GM18498 (cell line): ENCODE results near the gene ZNRF2.

Experiments
- ATAC-seq: cut with Tn5 transposase; IDR thresholded peaks from one replicate; pipeline ENCODE4 v1.9.1; 2021; ENCODE audit warnings: mild to moderate bottlenecking, moderate library complexity; ENCODE audit not compliant: unreplicated experiment

The ZNRF2 gene

DNA sequence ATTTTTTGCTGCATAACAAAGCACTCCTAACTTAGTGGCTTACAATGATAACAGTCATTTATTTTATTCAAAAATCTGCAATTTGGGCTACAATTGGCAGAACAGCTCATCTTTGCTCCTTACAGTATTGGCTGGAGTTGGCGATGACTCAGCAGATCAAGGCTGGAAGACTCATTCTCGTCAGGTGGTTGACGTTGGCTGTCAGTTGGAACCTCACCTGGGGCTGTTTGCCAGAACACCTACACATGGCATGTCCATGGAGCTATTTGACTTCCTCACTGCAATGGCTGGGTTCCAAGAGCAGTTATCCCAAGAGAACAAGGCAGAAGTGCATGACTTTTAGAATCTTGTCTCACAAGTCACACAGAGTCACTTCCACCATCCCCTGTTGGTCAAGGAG, 119.1 kb downstream of the ZNRF2 start:
- no peak for ATAC-seq

DNA sequence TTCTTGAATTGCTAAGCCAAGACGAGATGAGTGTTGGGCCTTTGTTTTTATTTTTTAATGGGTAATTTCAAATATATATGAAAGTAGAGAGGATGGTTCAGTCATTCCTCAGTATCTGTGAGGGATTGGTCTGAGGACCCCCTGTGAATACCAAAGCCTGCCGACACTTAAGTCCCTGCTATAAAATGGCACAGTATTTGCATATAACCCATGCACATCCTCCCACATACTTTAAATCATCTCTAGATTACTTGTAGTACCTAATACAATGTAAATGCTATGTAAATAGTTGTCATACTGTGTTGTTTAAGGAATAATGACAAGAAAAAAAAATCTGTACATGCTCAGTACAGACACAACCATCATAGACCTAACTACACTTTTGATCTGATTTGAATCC, 120.8 kb downstream of the ZNRF2 start:
- ATAC-seq, result no peak

DNA sequence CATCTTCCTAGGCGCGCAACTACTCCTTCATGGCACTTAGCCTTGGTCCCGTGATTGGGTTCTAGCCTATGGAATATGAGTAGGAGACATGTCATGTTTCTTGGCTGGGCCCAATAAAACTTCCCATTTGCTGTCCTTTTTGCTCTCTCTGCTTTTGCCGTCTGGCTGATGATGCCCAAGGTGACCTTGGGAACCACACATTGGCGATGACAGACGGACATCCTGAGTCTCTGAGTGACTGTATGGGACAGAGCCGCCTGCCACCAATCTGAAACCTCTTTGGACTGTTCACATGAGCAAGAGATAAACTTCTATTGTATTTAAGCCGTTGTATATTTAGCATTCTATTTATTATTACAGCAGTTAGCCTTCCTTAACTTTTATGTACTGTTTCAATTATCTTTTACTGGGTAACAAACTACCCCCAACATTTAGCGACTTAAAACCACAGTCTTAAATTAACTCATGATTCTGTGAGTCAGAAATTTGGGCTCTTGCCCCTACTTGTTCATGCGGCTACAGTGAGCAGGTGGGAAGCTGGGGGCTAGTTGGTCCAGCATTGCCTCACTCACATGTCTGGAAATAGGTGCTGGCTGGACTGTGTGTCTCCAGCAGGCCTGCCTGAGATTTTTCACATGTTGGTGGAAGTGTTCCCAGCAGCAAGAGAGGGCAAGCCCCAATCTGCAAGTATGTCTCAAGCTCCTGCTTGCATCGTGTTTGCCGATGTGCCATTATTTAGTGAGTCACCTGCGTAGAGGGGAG, 122.4 kb downstream of the ZNRF2 start:
- no peak for ATAC-seq

DNA sequence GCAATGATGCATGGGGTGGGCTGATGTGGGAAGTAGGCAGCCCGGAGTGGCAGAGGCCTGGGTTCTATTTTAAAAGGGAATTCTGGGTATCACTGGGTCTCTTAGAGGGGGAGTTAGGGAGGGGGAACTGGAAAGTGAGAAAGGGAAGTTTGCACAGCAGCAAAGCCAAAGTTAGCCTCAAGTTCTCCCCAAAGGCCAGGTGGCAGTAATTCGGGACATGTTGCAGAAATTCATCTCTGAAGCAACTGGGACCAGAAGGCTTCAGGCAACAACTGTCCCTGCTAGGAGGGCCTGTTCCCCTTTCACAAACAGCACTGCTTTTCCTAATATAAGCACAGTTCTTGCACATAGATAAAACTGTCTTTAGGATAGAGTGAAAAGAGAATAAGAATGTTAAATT, 126.8 kb downstream of the ZNRF2 start:
- no peak for ATAC-seq

GRCh38 chr7:30411897-30412296, 127.5 kb downstream of the ZNRF2 start:
- ATAC-seq, result no peak

DNA sequence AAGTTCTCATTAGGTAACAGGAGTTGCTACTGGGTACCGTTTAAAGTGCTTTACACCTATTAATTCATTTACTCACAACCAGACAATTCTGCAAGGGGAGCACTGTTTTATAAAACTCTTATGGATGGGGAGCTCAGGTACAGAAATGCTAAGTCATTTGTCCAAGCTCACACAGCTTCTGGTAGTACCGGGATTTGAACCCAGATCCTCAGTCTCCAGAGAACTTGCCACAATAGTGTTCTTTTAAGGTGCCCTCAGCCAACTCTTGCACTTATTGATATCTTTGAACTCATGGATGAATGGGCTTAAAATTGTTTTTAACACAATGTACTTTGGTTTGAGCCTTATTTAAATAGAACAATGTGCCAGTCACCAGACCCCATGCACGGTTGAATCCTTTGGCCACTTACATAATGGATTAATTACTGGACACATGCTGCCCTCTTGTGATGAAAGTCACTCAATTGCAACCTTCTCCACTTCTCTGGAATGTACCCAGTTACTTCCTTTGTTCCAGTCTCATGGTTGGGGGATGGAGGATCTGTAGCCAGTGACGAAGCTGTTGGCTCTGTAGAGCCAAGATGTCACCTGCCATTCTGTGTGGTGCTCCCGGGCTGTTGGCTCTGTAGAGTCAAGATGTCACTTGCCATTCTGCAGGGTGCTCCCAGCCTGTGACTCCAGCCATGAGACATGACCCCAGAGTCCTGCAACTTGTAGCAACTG, 128.5 kb downstream of the ZNRF2 start:
- no peak for ATAC-seq

- ATAC-seq, result no peak
These were observed 129.5 kb downstream of the ZNRF2 start for GRCh38 chr7:30413864-30414263.
